ENCODE results near the gene FZD10.

FZD10 gene

DNA sequence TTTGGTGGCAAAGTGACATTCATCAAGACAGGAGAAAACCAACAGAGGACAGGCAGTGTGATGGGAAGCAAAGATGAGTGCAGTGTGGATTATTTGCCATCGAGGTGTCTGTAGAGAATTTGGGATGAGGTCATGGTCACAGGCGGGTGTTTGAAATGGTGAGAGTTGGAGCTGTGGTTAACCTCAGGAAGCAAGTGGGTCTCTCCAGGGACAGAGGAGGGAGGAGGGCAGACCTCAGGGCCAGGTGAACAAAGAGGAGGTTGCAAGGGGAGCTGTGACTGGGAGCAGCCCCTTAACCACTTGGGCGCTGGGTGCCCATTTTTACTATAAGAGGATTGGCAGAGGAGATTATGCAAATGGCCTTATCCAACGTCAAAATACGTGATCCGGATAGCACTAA lies 7.0 kb downstream of the FZD10 start:
- no peak for TF ChIP-seq EZH2phosphoT487 (IDR thresholded peaks at IDR 0.05; ENCODE audit: low read length)
- TF ChIP-seq, protein P1, sequence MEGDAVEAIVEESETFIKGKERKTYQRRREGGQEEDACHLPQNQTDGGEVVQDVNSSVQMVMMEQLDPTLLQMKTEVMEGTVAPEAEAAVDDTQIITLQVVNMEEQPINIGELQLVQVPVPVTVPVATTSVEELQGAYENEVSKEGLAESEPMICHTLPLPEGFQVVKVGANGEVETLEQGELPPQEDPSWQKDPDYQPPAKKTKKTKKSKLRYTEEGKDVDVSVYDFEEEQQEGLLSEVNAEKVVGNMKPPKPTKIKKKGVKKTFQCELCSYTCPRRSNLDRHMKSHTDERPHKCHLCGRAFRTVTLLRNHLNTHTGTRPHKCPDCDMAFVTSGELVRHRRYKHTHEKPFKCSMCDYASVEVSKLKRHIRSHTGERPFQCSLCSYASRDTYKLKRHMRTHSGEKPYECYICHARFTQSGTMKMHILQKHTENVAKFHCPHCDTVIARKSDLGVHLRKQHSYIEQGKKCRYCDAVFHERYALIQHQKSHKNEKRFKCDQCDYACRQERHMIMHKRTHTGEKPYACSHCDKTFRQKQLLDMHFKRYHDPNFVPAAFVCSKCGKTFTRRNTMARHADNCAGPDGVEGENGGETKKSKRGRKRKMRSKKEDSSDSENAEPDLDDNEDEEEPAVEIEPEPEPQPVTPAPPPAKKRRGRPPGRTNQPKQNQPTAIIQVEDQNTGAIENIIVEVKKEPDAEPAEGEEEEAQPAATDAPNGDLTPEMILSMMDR (IDR thresholded peaks at IDR 0.05; ENCODE audit: low read length), result no peak
- H3K4me2 ChIP-seq (ENCODE audit: low read depth, low read length), result no peak overlapping the region
- no peak overlapping the region for H3K4me3 ChIP-seq (ENCODE audit: low read length)
- H3K36me3 ChIP-seq (replicated peaks; ENCODE audit: insufficient read depth, low read length), result no peaks in the 10 kb centered on the region
- no peaks in the 10 kb centered on the region for H3K79me2 ChIP-seq (ENCODE audit: low read length)
- no peaks in the 10 kb centered on the region for H3K9me2 ChIP-seq (replicated peaks; ENCODE audit: insufficient read depth, low read length)
- H3K4me1 ChIP-seq (ENCODE audit: low read length), result no peaks in the 10 kb centered on the region
- H3K9me3 ChIP-seq (replicated peaks; ENCODE audit: insufficient read depth, low read length), result no peaks in the 10 kb centered on the region
- DNase-seq, result no peak
- no peak overlapping the region for H2AFZ ChIP-seq (ENCODE audit: low read length)
- H3F3A ChIP-seq (ENCODE audit: insufficient read depth, low read length), result no peaks in the 10 kb centered on the region
- no peak overlapping the region for H3K9ac ChIP-seq (ENCODE audit: low read length)
- H3K27ac ChIP-seq (ENCODE audit: low read length), result no peak overlapping the region
- H4K20me1 ChIP-seq (ENCODE audit: insufficient read depth, low read length), result no peaks in the 10 kb centered on the region
- no peaks in the 10 kb centered on the region for H3K27me3 ChIP-seq (replicated peaks; ENCODE audit: insufficient read depth, low read length)

DNA sequence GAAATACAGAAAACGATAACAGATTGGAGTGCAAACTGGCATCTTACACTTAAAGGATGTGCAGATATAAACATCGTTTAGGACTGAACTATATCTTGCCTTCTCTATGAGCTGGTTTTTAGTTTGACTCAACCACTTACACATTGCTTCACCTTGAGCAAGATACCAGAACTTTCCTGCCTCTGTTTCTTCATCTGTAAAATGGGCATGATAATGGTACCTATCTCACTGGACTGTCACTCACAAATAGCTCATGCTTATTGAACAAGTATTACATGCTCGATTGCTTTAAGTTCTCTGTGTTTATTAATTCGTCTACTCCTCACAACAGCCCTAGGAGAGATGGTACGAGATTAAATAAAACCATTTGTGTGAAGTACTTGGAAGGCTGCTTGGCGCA lies 7.7 kb downstream of the FZD10 start:
- no peaks in the 10 kb centered on the region for H3K4me1 ChIP-seq (ENCODE audit: low read length)
- H3K27me3 ChIP-seq (replicated peaks; ENCODE audit: insufficient read depth, low read length), result no peaks in the 10 kb centered on the region
- no peaks in the 10 kb centered on the region for H4K20me1 ChIP-seq (ENCODE audit: insufficient read depth, low read length)
- no peaks in the 10 kb centered on the region for H3K36me3 ChIP-seq (replicated peaks; ENCODE audit: insufficient read depth, low read length)
- H3K9me2 ChIP-seq (replicated peaks; ENCODE audit: insufficient read depth, low read length), result no peaks in the 10 kb centered on the region
- no peaks in the 10 kb centered on the region for H3F3A ChIP-seq (ENCODE audit: insufficient read depth, low read length)
- no peak overlapping the region for H3K27ac ChIP-seq (ENCODE audit: low read length)
- H3K4me2 ChIP-seq (ENCODE audit: low read depth, low read length), result no peak overlapping the region
- DNase-seq, result no peak
- no peak overlapping the region for H2AFZ ChIP-seq (ENCODE audit: low read length)
- no peak overlapping the region for H3K4me3 ChIP-seq (ENCODE audit: low read length)
- H3K9ac ChIP-seq (ENCODE audit: low read length), result no peak overlapping the region
- H3K79me2 ChIP-seq (ENCODE audit: low read length), result no peaks in the 10 kb centered on the region
- TF ChIP-seq EZH2phosphoT487 (IDR thresholded peaks at IDR 0.05; ENCODE audit: low read length) (no peak), EZH2 (optimal IDR thresholded peaks at IDR 0.05; ENCODE audit: low read depth, low read length) (no peak)
- TF ChIP-seq, protein P1 (IDR thresholded peaks at IDR 0.05; ENCODE audit: low read length), result no peak
- H3K9me3 ChIP-seq (replicated peaks; ENCODE audit: insufficient read depth, low read length), result no peaks in the 10 kb centered on the region

DNA sequence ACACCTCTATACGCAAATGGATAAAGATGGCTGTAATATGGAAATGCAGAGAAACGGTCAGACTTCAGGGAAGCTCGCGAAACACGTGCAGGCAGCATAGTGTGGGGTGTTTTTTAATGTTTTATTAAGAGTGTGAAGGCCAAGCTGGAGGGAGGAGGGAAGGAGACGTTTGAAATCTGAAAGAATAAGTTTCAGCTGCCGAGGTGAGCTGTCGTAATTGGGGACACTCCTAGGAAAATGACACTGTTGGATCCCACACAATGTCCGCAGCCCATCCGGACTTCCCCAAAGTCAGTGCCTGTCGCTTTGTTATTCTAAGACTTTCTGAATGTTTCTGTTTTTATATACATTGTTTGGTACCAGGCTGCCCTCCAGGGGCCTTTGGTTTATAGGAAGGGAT lies 8.3 kb downstream of the FZD10 start:
- no peaks in the 10 kb centered on the region for H3K27me3 ChIP-seq (replicated peaks; ENCODE audit: insufficient read depth, low read length)
- H3F3A ChIP-seq (ENCODE audit: insufficient read depth, low read length), result no peaks in the 10 kb centered on the region
- H3K9ac ChIP-seq (ENCODE audit: low read length), result no peak overlapping the region
- no peaks in the 10 kb centered on the region for H4K20me1 ChIP-seq (ENCODE audit: insufficient read depth, low read length)
- no peak overlapping the region for H3K27ac ChIP-seq (ENCODE audit: low read length)
- no peak overlapping the region for H3K4me3 ChIP-seq (ENCODE audit: low read length)
- H3K9me3 ChIP-seq (replicated peaks; ENCODE audit: insufficient read depth, low read length), result no peaks in the 10 kb centered on the region
- no peaks in the 10 kb centered on the region for H3K79me2 ChIP-seq (ENCODE audit: low read length)
- no peaks in the 10 kb centered on the region for H3K4me1 ChIP-seq (ENCODE audit: low read length)
- no peak overlapping the region for H2AFZ ChIP-seq (ENCODE audit: low read length)
- TF ChIP-seq, protein P1 (IDR thresholded peaks at IDR 0.05; ENCODE audit: low read length), result no peak
- no peak for TF ChIP-seq EZH2phosphoT487 (IDR thresholded peaks at IDR 0.05; ENCODE audit: low read length)
- TF ChIP-seq EZH2 (optimal IDR thresholded peaks at IDR 0.05; ENCODE audit: low read depth, low read length), result no peak
- no peaks in the 10 kb centered on the region for H3K36me3 ChIP-seq (replicated peaks; ENCODE audit: insufficient read depth, low read length)
- no peak for DNase-seq
- no peak overlapping the region for H3K4me2 ChIP-seq (ENCODE audit: low read depth, low read length)
- no peaks in the 10 kb centered on the region for H3K9me2 ChIP-seq (replicated peaks; ENCODE audit: insufficient read depth, low read length)

Measured in MM.1S (cell line).